Ramos (cell line): ENCODE measurements around the gene ANKH.

Source experiments
- in situ Hi-C: fragments of 300-500 bp; cut with MboI; formaldehyde crosslinking; loops from one replicate; pipeline ENCODE4 v1.14.3; 2022; ENCODE audit warnings: low sequenced_read_pairs; ENCODE audit not compliant: unreplicated experiment

Gene ANKH

GRCh38 chr5:14726066-14726838 lies 145.3 kb downstream of the ANKH start:
- in situ Hi-C loops: no loop called here

GRCh38 chr5:14724633-14725032 lies 146.9 kb downstream of the ANKH start:
- in situ Hi-C loops: loop anchor here (5.0 kb wide), 1 partner anchor 278 kb away; no protein-coding TSS in a partner anchor

GRCh38 chr5:14723701-14724132 lies 147.9 kb downstream of the ANKH start:
- in situ Hi-C loops: loop anchor here (5.0 kb wide), 1 partner anchor 279 kb away; no protein-coding TSS in a partner anchor

GRCh38 chr5:14722923-14723322 lies 148.7 kb downstream of the ANKH start:
- in situ Hi-C loops: loop anchor here (5.0 kb wide), 1 partner anchor 279 kb away; no protein-coding TSS in a partner anchor

GRCh38 chr5:14721990-14722656 lies 149.5 kb downstream of the ANKH start:
- in situ Hi-C loops: loop anchor here (5.0 kb wide), 1 partner anchor 280 kb away; no protein-coding TSS in a partner anchor

- in situ Hi-C loops: loop anchor here (5.0 kb wide), 1 partner anchor 282 kb away; no protein-coding TSS in a partner anchor
Measured at GRCh38 chr5:14720236-14720923, 151.2 kb downstream of the ANKH start.

GRCh38 chr5:14718778-14719177 lies 152.8 kb downstream of the ANKH start:
- in situ Hi-C loops: no loop called here

GRCh38 chr5:14716755-14717752 lies 154.5 kb downstream of the ANKH start:
- in situ Hi-C loops: no loop called here

- in situ Hi-C loops: no loop called here
Measured at GRCh38 chr5:14715481-14715880, 156.1 kb downstream of the ANKH start.

GRCh38 chr5:14714706-14715105 lies 156.9 kb downstream of the ANKH start:
- in situ Hi-C loops: no loop called here

GRCh38 chr5:14713476-14714390 lies 157.8 kb downstream of the ANKH start:
- in situ Hi-C loops: no loop called here

GRCh38 chr5:14712666-14713065 lies 158.9 kb downstream of the ANKH start:
- in situ Hi-C loops: no loop called here

- in situ Hi-C loops: no loop called here
Measured at GRCh38 chr5:14712131-14712530, 159.4 kb downstream of the ANKH start.

- in situ Hi-C loops: no loop called here
Measured at GRCh38 chr5:14710313-14710994, 161.1 kb downstream of the ANKH start.

- in situ Hi-C loops: no loop called here
Measured at GRCh38 chr5:14708551-14708950, 163.0 kb downstream of the ANKH start.

- in situ Hi-C loops: no loop called here
Measured at GRCh38 chr5:14707811-14708390, 163.7 kb downstream of the ANKH start.

- in situ Hi-C loops: no loop called here
Measured at GRCh38 chr5:14706615-14707021, 165.0 kb downstream of the ANKH start.

- in situ Hi-C loops: no loop called here
Measured at GRCh38 chr5:14705556-14705955, 166.0 kb downstream of the ANKH start.
